ENCODE data around the gene TMEM69.

GRCh38 chr1:45666836-45667235 is 21.1 kb upstream of the TMEM69 start:
- TF ChIP-seq CTCF (IDR thresholded peaks at IDR 0.05), result no peak
- no peak for TF ChIP-seq POLR2A (IDR thresholded peaks at IDR 0.05)
